Activated B cell treated with CpG ODN at 0.5 μM for 24 hours (primary cell): ENCODE results near the gene ENOSF1. TPM values are rescaled to one million over a fixed set of nuclear protein-coding genes. Genes with fewer than 3 reads are reported as not detected.

Source experiments
- ATAC-seq: fragments of 200-7000 bp; cut with Tn5 transposase; one replicate; pipeline ENCODE4 v1.10.0; 2021; ENCODE audit warnings: low read depth, mild to moderate bottlenecking, moderate library complexity
- CTCF ChIA-PET: fragments of 350-600 bp; sonication (Branson Sonifier 250); formaldehyde crosslinking; loops from one replicate; lab custom pipeline; 2021; ENCODE audit warnings: antibody characterized with exemption; lab: Charles Lee
- POLR2A ChIA-PET: fragments of 350-600 bp; sonication (Branson Sonifier 250); formaldehyde crosslinking; loops from one replicate; lab custom pipeline; 2021; ENCODE audit warnings: antibody characterized with exemption; lab: Charles Lee
- DNase-seq: peaks from one replicate; pipeline ENCODE4 v3.0.0; 2022
- H3K27ac Mint-ChIP-seq: one replicate; pipeline ENCODE4 v1.8.0; 2020; ENCODE audit warnings: mixed read lengths
- H3K27me3 Mint-ChIP-seq: one replicate; pipeline ENCODE4 v1.8.0; 2021; ENCODE audit warnings: mixed read lengths
- H3K36me3 Mint-ChIP-seq: one replicate; pipeline ENCODE4 v1.8.0; 2021; ENCODE audit warnings: low read depth, mixed read lengths
- H3K4me1 Mint-ChIP-seq: one replicate; pipeline ENCODE4 v1.8.0; 2021; ENCODE audit warnings: mixed read lengths
- H3K4me3 Mint-ChIP-seq: one replicate; pipeline ENCODE4 v1.8.0; 2020; ENCODE audit warnings: mild to moderate bottlenecking, mixed read lengths
- H3K9me3 Mint-ChIP-seq: one replicate; pipeline ENCODE4 v1.8.0; 2020; ENCODE audit warnings: mixed read lengths
- CTCF ChIP-seq: fragments of 200-600 bp; IDR thresholded peaks from one replicate; pipeline ENCODE4 v1.8.0; 2022; ENCODE audit warnings: antibody characterized with exemption, mild to moderate bottlenecking
- intact Hi-C: fragments of 100-400 bp; cut with micrococcal nuclease; formaldehyde crosslinking; loops from one replicate; pipeline ENCODE4 v1.15.1; 2024
- total RNA-seq: library from RNA; stranded (reverse); gene quantifications from 2 replicates; pipeline ENCODE4 v1.2.3, GENCODE V29; 2022

ENOSF1 gene
- total RNA-seq, 1 donor from 2014 or later = 23.8 TPM

DNA sequence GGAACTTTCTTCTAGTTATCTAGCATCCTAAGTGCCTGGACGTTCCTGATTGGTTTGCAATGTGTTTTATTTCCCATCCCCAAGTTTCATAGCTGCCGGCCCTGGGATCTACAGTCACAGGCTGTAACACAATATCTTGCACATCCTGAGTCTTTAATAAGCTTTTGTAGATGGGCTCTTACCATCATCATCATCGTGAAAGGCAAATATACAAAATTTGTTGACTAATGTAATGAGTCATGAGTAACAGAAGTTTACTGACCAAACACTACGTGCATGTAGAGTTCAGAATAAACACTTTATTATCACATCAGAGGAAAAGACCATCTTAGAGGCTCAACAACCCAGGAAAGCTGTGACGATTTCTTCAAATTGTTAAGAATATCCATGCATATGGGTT, 63.1 kb downstream of the ENOSF1 start:
- ChIA-PET POLR2A (no interaction called here), CTCF (no interaction called here)
- Mint-ChIP-seq H3K9me3 (no peaks in the 10 kb centered on the region), H3K36me3 (no peaks in the 10 kb centered on the region), H3K4me3 (no peak overlapping the region), H3K4me1 (peaks cover 7% of the 10 kb centered on the region), H3K27me3 (peaks cover 5% of the 10 kb centered on the region), H3K27ac (no peak overlapping the region)
- TF ChIP-seq CTCF = no peak
- DNase-seq = no peak
- ATAC-seq = no peak
- intact Hi-C loops = no loop called here

DNA sequence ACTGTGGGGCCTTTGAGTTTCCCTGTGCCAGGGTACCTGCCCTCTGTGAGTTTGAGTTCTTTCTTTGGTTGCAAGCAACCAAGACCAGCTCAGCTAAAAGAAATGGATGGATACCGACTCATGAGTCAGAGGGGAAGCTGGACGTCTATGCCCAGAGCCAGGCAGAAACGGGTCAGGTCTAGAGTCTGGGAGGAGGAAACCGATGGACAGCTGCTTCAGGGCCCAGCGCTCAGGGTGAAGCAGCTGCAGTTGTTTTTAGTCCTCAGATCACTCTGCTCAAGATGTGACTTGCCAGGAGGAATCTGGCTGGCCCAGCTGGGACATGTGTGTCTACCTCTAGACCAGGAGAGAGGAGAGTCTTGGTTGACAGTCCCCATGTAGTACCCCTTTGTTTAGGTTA, 65.1 kb downstream of the ENOSF1 start:
- Mint-ChIP-seq H3K27me3 (peaks cover 6% of the 10 kb centered on the region), H3K27ac (no peak overlapping the region), H3K36me3 (no peaks in the 10 kb centered on the region), H3K9me3 (no peaks in the 10 kb centered on the region), H3K4me1 (peaks cover 7% of the 10 kb centered on the region), H3K4me3 (no peak overlapping the region)
- ATAC-seq (no peak), DNase-seq (no peak)
- CTCF ChIA-PET = no interaction called here
- POLR2A ChIA-PET = no interaction called here
- no peak for TF ChIP-seq CTCF
- intact Hi-C loops = no loop called here

GRCh38 chr18:644395-645004, 67.9 kb downstream of the ENOSF1 start:
- ATAC-seq (no peak), DNase-seq (no peak)
- no peaks in the 10 kb centered on the region for H3K4me1 Mint-ChIP-seq
- peaks cover 4% of the 10 kb centered on the region for H3K27me3 Mint-ChIP-seq
- H3K4me3 Mint-ChIP-seq = no peak overlapping the region
- no peaks in the 10 kb centered on the region for H3K36me3 Mint-ChIP-seq
- ChIA-PET CTCF (no interaction called here), POLR2A (no interaction called here)
- intact Hi-C loops = no loop called here
- no peak overlapping the region for H3K27ac Mint-ChIP-seq
- no peak for TF ChIP-seq CTCF
- no peaks in the 10 kb centered on the region for H3K9me3 Mint-ChIP-seq

DNA sequence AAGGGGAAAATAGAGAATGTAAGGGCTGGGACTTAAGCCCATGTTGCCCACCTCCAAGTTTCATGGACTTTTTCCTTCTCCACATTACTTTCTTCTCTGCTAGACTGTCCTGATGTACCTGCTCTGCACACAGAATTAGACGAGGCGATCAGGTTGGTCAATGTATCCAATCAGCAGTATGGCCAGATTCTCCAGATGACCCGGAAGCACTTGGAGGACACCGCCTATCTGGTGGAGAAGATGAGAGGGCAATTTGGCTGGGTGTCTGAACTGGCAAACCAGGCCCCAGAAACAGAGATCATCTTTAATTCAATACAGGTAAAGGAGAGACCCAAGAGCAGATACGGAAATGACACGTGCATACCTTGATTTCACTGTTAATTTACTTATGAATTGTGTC, 71.2 kb downstream of the ENOSF1 start:
- Mint-ChIP-seq H3K9me3 (no peaks in the 10 kb centered on the region), H3K27me3 (peaks cover 6% of the 10 kb centered on the region), H3K4me1 (no peaks in the 10 kb centered on the region), H3K27ac (no peak overlapping the region), H3K4me3 (no peak overlapping the region), H3K36me3 (no peaks in the 10 kb centered on the region)
- no peak for ATAC-seq
- no peak for DNase-seq
- CTCF ChIA-PET = no interaction called here
- TF ChIP-seq CTCF = no peak
- POLR2A ChIA-PET = no interaction called here
- intact Hi-C loops = no loop called here

- intact Hi-C loops = no loop called here
- Mint-ChIP-seq H3K4me1 (no peaks in the 10 kb centered on the region), H3K27ac (no peak overlapping the region), H3K36me3 (no peaks in the 10 kb centered on the region), H3K27me3 (peaks cover 3% of the 10 kb centered on the region), H3K9me3 (no peaks in the 10 kb centered on the region), H3K4me3 (no peak overlapping the region)
- ChIA-PET CTCF (no interaction called here), POLR2A (no interaction called here)
- ATAC-seq (no peak), DNase-seq (no peak)
- TF ChIP-seq CTCF = no peak
Observed at GRCh38 chr18:635171-635570, 77.3 kb downstream of the ENOSF1 start.
